HG03139 (cell line): ENCODE data around the gene EPAS1.

Source experiments
- ATAC-seq: cut with Tn5 transposase; IDR thresholded peaks from one replicate; pipeline ENCODE4 v1.9.1; 2021; ENCODE audit not compliant: unreplicated experiment

Gene EPAS1

DNA sequence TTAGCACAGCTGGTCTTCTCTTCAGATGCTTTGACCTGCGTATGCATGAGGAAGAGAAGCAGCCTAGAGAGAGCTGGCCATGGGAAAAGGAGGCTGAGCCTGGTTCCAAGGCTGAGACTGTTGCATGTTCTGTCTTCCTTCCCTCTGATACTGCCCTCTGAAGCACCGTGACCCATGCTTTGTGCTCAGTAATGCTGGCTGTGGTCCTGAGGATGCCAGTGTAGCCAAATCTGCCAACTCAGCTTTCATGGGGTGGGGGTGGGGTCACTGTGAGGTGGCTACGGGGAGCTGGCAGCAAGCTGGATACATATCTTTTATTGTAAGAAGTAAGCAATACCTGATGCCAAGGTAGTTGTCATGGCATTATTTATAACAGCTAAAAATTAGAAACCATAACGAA, 41.5 kb downstream of the EPAS1 start:
- ATAC-seq = no peak

DNA sequence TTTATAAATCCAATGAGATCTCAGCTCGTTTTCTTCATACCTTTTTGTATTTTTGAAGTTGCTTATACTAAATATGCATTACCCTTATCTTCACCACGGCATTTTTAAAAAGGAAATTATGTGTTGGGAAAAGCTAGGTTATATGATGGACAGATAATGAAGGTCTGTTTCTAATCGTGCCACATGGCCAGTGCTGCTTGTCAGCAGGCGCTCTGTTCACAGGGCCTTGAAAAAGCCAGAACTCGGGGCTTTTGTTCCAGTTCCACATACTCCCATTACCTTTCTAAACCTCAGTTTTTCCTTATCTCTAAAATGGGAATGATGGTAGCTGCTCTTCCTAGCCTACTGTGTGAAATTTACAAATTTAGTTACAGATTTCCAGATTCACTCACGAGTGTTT, 42.0 kb downstream of the EPAS1 start:
- ATAC-seq = no peak

- ATAC-seq = no peak
Observed at GRCh38 chr2:46339676-46340459, 42.7 kb downstream of the EPAS1 start.

DNA sequence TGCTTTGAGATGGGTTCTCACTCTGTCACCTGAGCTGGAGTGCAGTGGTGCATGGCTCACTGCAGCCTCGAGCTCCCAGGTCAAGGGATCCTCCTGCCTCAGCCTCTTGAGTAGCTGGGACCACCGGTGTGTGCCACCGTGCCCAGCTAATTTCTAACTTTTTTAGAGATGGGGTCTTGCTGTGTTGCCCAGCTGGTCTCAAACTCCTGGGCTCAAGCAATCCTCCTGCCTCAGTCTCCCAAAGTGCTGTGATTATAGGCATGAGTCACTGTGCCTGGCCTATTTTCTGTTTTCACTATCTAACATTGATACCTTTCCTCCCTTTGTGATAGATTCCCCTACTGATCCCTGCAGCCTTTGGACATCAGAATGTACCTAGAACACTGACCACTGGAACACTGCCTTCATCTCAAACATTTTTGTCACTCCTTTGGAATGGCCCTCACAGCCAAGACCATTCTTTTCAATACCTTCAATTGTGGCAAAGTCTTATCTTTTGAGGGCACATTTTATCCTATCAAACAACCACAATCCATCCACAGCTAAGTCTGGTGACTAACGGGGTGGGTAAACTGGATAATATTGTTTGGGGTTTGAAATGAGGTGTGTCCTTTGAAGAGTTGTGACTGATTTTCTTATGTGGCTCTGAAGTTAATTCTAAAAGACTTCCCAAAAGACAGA, 43.7 kb downstream of the EPAS1 start:
- ATAC-seq = no peak

DNA sequence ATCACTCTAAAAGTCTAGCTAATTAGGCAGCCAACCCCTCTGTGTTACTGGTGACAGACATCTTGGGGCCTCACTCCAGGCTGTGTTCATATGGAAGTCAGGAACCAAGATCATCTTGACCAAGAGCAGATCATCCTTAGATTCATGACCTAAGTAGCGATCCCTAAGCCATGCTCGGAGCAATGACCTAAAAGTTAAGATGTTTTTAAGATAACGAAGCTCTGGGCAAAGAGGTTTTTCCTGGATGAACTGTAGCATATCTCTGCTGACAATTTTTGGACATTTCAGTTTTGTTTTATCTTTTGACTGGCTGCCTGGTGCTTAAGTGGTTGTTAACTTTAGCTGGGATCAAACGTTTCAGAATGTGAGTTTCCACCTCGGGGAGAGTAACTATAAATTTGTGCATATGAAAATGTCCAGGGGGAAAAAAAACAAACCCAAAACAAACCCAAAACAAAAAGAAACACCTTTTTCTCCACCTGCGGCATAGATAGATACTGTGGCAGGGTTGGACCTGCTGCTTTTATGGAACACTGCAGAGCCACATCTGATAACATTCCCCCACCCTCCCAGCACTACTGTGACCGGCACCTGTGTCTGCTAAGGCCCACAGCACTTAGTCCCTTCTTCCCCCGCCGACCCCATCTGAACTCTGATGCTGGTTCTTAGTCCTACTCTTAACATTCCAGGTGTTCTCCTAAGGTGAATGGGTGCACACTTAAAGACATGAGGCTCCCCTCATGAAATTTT, 45.5 kb downstream of the EPAS1 start:
- no peak for ATAC-seq

- no peak for ATAC-seq
Observed at GRCh38 chr2:46344706-46345105, 47.5 kb downstream of the EPAS1 start.

- ATAC-seq = no peak
Observed at GRCh38 chr2:46345775-46346174, 48.6 kb downstream of the EPAS1 start.

DNA sequence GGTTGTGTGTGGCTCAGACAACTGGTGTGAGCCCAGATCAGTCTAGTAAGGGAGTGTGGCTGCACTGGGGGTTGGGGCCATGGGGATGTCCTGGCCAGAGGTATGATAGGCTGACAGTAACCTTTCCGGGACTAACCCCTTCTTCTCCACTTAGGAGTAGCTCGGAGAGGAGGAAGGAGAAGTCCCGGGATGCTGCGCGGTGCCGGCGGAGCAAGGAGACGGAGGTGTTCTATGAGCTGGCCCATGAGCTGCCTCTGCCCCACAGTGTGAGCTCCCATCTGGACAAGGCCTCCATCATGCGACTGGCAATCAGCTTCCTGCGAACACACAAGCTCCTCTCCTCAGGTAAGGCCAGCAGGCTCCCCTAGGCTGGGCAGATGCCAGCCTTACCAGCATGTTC, 49.5 kb downstream of the EPAS1 start:
- ATAC-seq = no peak

DNA sequence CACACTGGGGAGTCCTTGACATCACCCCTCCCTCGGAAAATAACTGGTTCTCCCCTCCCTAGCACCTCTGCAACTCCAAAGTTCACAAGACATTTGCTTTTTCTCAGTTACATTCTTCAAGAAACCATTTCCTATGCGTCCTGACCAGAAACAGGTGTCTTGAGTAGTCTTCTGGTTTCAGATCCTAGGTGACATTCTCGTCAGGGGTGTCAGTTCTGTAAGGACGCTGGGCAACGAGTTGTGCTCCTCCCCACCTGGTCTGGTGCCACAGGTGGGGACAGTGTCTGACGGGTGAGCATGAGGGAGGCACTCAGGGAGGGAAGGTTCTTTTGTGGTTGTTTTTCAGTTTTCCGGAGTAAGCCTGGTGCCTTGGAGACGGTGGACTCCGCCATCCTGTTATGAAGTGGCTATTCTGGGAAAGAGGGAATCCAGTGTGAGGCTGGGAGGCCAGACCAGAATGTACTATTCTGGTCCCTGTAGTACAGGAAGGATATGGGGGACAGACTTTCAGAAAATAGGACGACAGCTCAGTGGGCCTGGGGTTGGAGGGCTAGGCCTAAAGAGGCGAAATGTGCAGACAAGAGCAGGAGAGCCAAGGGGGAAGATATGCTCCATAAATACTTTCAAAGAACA, 50.6 kb downstream of the EPAS1 start:
- no peak for ATAC-seq

DNA sequence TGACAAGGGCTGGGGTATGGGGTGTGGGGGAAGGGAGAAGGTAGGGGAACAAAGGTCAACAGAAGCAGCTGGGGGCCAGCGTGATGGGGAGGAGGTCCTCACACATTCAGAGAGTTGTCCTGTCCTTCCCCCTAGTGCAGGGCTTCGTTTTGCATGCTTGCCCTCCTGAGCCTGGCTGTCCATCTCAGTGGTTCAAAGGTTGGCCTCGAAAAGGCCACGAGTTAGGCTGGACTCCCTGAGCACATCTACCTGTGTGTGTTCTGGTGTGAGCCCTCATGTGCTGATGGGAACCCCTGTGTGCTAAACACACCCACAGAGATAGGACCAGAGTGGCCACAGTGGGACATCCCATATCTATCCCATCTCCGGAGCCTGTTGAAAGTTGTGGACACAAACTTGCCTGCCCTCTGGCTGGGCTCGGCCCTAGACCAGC, 51.9 kb downstream of the EPAS1 start:
- ATAC-seq = no peak

DNA sequence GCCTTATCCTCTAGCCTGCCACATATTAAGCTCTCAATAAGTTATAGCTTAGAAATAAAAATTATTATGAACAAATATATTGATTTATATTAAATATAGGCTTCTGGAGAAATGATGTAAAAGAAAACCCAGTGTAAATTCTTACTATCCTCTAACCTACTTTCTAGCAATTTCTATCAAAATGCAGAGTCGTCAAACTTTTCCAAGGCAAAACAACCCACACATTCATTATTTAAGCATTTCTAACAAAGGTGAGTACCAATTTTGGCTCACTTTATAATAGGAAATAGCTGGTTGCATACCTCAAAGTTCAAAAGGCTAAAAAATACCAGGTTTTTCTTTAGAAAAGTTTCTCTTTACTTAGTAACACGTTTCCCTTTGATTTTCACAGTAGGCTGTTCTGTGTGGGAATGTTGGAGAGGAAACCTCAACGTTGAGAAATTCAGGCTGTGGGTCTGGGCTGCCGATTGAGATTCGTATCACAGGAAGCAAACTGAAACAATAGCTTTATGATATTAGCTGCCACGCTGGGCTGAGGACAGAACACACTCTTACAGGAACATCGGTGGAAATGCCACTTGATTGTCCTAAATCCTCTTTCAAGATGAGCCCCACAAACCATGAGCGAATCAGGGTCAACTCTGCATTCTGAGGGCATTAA, 53.0 kb downstream of the EPAS1 start:
- ATAC-seq = no peak

GRCh38 chr2:46351098-46351749, 54.0 kb downstream of the EPAS1 start:
- ATAC-seq = no peak

GRCh38 chr2:46351750-46352138, 54.5 kb downstream of the EPAS1 start:
- ATAC-seq = no peak

- no peak for ATAC-seq
Observed at GRCh38 chr2:46352621-46353020, 55.4 kb downstream of the EPAS1 start.

DNA sequence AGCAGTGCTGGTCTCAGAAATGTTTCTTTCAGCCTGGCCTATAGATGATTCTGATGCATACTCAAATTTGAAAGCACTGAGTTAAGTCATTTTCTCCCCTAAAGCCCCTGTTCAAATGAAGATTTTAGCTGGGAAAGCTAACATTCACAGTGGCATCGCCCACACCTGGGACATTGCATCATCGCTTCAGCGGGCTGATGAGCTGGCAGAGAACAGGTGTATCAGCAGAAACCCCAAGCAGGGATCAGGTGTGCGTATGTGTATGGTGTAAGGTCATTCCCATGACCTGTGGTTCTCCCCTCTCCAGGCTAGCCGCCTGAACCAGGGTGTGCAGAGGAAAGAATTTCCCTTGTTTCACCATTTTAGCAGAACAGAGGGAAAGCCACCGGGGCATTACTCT, 56.3 kb downstream of the EPAS1 start:
- ATAC-seq = no peak

GRCh38 chr2:46355756-46356155, 58.5 kb downstream of the EPAS1 start:
- ATAC-seq = no peak

DNA sequence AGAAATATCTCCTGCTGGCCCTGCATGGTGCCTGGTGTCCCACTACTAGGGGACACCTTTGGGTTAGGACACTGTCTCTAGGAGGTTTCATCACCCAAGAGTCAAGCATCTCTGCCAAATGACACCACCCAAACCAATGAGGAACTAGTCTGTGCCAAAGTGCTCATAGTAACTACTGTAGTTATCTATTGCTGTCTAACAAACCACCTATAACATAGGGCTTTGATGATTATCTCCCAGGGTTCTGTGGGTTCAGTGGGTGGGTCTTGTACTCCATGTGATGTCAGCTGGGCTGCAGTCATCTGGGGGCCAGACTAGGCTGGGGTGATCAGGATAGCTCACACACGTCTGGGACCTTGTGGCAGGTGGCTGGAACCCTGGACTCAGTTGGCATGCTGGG, 59.8 kb downstream of the EPAS1 start:
- no peak for ATAC-seq

- ATAC-seq = no peak
Observed at GRCh38 chr2:46358713-46359112, 61.5 kb downstream of the EPAS1 start.

DNA sequence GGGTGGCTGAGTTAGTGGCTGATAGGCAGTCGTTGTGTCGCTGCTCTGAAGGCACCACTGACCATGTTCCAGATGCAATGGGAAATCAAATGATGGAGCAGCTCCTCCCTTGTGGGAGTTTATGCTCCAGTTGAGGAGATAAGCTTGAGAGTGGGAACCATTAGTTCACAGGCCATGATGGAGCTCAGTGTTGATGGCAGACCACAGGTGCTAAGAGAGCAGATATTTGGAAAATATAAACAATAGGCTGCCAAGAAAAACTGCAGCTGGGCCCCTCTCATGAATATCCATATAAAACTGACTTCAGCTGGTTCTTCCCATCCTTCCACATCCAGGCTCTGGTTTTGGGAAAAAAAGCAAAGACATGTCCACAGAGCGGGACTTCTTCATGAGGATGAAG, 63.1 kb downstream of the EPAS1 start:
- ATAC-seq = no peak

- ATAC-seq = no peak
Observed at GRCh38 chr2:46361920-46362666, 64.9 kb downstream of the EPAS1 start.
